Activated CD4-positive, alpha-beta T cell treated with anti-CD3 and anti-CD28 coated beads, Interleukin-2, amount 50 U/mL, for 24 hours (primary cell): ENCODE data around the gene ELN.

Experiments
- DNase-seq, 2 donors: peaks; one replicate each; pipeline ENCODE4 v3.0.0-alpha.2; 2020; ENCODE audit warnings: low read depth in 1 of 2, low spot score in 1 of 2

Gene ELN

DNA sequence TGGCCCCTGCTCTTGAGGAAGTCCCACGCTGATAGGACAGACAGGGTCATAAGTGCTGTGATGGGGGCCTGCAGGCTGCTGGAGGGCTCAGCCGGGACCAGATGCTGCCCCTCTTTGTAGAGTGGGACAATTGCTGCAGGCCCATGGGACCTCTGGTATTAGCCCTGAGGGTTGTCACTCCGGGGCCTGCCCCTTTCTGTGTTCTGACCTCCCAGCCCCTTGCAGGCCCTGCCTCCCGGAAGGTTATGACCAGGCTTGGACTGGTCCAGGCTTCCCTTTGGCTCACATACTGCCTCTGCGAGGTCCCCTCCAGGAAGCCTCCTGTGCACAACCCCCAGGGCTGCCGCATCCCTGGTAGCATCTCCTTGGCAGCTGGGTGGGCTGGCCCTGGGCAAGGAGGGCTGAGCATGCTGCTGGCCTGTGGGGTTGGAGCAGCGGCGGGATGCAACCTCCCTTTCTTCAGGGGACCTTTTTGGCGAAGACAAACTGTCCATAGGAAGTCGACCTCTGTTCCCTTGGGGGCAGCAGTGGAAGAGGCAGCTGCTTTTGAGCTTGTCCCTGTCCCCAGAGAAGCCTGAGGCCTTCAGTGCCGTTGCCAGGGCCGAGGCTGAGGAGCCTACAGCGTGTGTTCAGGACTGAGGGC lies 64.5 kb downstream of the ELN start:
- no peak for DNase-seq

DNA sequence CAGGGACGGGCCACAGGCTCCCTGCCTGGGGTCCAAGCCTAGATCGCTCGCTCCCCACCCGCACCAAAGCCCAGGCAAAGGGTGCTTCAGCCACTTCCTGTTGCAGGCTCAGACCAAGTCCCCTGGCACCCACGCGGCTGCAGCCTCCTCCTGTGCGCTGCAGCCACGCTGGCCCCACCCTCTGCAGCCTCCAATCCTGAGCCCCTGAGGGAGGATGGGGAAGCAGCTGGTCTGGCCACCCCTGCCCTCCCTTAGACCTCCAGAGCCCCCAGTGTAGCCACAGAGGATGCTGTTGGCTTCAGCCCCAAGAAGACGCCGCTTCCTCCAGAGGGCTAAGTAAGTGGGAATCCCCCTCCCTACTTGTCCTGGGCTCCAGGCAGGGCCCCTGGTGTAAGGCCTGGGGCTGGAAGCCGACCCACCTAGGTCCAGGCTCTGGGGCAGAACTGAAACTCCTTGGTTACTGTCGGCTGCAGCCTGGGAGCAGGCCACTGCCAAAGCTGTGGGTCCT lies 65.0 kb downstream of the ELN start:
- DNase-seq = no peak

DNA sequence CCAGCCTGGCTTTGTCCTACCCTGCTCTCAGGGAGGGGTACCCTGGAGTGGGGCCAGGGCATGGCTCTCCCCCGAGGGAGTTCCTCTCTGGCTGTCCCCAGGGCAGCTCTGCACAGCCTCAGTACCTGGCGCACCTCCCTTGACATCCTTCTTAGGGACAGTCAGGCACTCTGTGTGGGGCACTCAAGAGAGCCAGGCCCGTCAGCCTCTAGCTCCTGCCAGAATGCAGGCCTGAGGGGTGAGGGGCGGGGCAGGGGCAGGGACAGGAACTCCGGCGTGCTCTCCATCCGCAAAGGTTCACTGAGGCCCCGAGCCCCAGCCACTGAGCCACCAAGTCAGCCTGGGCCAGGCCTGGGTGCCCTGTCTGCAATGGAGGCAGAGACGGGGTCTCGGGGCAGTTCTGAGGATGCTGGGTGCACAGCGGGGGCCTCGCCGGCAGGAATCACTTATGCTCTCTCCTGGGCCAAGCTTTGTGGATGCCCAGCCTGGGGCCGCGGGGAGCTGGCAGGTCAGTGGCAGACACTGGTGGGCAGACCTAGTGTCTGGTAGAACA lies 65.8 kb downstream of the ELN start:
- DNase-seq = no peak

DNA sequence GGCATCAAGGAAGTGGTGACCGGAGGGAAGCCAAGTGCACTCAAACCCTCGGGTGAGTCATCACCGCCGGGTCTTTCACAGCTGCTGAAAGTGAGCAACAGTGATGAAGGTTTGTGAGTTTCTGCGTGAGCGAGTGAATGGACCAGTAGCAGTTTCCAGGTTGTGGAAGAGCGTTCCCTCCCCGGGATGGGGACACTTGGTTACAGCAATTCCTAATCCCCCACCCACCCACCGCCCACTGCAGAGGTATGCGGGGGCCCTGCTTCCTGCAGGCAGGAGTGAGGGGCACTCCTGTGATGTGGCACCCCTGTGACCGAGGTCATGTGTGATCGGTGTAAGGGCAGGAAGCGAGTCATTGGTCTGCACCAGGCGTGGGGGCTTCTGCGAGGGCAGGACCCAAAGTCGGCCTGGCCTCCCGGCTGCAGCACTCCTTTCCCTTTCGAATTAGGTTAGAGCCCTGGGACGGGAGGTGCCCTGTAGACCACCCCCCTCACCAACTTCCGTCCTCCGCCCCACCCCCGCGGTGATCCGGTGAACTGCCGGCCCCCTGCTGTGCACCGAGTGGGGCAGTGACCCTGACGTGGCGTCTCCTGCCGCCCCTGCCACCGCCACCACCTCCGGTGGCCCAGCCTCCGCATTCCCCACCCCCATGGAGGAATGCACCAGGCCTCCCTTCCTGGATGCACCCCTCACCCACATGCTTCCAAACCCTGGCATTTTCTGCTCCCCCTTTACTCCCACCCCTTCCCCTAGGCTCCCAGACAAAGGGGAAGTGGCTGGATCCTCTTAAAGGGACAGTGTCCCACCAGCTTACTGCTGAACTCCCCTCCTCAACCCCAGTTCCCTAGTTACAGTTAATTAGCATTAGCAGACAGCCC lies 66.5 kb downstream of the ELN start:
- DNase-seq = peak; percentile 44 to 65

DNA sequence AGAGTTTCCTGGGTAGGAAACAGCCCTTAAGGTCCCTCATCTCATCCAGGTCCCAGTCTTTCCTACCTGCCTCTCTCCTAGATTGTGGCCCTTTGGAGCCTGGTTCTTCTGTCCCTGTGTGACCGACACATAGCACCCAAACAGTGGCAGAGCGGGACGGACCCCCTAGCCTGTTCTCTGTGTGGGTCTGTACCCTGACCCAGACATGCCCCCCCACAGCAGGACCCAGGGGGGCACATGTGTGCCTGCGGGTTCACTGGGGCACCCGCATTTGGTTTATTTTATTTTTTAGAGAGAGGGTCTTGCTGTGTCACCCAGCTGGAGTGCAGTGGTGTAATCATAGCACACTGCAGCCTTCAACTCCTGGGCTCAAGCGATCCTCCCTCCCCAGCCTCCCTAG lies 67.2 kb downstream of the ELN start:
- DNase-seq = no peak

DNA sequence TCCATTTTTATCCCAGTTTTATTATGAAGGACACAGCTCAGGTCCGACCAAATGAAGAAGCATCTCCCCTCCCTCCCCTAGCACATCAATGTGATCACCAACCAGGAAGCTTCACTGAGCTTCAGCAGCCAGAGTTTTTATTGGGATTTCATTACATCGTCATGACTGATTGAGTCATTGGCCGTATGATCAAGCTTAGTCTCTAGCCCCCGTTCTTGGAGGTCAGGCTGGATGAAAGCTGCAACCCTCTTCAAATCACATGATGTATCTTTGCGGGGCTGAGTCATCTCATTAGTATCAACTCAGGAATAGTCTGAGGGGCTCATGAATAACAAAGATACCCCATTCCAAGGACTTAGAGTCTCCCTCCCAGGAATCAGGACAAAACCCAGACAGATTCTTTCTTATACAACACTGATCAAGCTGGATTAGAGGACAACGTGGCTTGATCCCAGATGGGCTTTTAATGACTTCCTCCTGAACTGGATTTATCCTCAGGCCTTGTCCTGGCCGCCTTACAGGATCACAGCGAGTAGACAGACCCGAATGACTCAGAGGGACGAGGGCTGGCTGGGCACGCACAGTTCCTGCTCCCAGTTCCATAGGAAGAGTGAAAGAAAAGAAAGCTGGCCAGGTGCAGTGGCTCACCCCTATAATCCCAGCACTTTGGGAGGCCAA lies 70.1 kb downstream of the ELN start:
- DNase-seq = no peak

DNA sequence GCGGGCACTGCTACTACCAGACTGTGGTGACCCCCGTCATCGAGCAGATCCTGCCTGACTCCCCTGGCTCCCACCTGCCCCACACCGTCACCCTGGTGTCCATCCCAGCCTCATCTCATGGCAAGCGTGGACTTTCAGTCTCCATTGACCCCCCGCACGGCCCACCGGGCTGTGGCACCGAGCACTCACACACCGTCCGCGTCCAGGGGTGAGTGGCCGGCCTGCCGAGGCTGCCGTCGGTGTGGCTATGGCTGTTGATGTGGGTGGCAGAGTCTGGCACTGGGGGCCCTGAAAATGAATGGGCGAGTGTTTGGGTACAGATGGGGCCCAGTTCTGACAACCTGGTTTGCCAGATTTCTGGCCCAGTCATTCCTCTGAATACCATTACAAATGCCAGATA lies 71.1 kb downstream of the ELN start:
- DNase-seq = no peak

DNA sequence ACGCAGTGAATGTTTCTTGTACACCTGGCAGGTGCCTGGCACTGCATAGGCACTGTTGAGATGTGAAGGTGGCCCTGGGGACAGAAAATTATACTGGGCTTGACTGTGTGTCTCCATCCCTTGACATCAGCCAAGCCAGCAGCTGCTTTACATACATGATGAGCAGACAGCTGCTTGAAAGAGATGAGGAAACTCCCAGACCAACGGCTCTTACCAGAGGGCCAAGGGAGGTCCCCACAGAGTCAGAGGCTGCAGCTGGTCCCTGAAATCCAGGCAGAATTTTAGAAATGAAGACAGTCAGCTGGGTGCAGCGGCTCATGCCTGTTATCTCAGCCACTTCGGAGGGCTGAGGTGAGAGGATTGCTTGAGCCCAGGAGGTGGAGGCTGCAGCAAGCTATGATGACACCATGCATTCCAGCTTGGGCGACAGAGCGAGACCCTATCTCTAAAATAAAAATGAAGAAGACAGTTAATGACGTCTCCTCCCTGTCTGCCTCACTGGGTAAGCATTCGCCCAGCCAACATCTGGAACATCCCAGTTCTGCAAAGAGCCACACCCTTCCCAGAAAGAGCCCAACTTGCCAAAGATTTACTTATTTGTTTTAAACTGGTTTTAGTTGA lies 73.2 kb downstream of the ELN start:
- DNase-seq = no peak

DNA sequence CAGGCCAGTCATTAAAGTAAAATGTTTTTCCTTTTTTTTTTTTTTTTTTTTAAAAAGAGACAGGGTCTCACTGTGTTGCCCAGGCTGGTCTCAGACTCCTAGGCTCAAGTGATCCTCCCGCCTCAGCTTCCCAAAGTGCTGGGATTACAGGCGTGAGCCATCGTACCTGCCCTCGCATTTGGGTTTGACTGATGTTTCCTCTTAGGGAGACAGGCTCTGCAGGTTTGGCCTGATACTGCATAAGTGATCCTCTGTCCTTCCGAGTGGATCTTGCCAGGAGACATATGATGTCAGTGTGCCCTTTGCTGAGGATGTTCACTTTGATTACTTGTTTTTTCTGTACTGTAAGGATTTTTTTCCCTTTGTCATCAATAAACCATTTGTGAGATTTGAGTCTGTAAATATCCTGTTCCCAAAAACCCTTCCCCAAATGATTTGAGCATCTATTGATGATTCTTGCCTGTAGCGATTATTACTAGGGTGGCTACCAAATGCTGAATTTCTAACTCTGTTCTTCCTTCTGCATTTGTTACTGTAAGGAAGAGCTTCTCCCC lies 75.3 kb downstream of the ELN start:
- DNase-seq = no peak

DNA sequence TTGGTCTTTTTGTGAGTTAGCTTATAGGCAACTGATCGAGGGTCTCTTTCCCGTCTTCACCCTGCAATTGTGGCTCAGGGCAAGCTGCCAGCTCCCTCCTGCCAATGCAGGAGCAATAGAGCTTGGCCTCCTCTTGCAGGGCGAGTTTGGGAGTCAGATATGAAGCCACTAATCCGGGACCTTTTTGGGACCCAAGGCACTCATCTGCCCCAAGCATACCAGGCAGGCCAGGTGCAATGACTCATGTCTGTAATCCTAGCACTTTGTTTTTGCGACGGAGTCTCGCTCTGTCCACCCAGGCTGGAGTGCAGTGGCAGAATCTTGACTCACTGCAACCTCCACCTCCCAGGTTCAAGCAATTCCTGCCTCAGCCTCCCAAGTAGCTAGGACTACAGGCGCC lies 76.7 kb downstream of the ELN start:
- no peak for DNase-seq

DNA sequence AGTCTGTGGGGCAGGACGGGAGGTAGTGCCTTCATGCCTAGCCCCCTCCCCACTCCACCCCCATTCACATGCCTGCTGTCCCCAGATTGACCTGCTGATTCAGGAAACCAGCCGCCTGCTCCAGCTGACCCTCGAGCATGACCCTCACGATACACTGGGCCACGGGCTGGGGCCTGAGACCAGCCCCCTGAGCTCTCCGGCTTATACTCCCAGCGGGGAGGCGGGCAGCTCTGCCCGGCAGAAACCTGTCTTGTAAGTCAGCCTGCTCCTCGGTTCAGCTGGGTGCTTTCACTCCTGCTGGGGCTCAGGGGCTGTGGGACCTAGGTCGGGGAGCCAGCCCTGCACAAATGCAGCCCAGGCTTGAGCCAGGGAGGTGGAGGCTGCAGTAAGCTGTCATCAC lies 78.0 kb downstream of the ELN start:
- DNase-seq = no peak

DNA sequence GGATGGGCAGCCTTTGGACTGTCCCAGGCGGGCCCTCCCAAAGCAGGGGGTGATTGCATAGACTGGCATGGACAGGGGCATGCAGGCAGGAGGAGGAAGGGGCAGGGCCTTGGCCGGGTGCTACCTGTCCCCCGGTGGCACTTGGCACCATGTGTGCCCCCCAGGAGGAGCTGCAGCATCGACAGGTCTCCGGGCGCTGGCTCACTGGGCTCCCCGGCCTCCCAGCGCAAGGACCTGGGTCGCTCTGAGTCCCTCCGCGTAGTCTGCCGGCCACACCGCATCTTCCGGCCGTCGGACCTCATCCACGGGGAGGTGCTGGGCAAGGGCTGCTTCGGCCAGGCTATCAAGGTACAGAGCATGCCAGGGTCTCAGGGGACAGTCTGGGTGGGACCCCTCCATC lies 78.9 kb downstream of the ELN start:
- no peak for DNase-seq

DNA sequence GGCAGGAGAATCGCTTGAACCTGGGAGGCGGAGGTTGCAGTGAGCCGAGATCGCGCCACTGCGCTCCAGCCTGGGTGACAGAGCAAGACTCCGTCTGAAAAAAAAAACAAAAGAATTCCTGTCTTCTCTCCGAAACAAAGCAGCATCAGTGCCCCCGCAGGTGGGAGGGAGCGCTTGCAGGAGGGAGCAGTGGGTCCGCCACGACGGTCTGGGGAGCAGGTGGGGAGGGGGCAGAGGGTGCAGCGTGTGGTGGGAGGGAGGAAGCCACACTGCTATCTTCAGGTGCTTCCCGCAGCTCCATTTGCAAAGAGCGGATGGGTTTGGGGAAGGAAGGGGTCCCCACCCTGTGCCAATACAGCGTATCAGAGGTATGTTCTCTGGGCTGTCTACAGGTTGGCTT lies 87.4 kb downstream of the ELN start:
- DNase-seq = no peak

DNA sequence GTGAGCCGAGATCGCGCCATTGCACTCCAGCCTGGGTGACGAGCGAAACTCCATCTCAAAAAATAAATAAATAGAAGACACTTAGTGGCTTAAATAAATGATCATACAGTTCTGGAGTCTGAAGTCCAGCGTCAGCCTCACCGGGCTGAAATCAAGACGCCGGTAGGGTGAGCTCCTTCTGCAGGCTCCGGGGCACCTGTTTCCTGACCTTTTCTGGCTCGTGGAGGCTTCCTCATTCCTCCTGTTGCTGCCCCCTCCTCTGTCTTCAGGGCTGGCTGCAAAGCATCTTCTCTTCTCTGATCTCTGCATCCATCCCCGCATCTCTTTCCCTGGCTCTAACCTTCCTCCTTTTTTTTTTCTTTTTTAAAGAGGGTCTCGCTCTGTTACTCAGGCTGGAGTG lies 88.4 kb downstream of the ELN start:
- no peak for DNase-seq
